ENCODE results near the gene CIITA.

DNA sequence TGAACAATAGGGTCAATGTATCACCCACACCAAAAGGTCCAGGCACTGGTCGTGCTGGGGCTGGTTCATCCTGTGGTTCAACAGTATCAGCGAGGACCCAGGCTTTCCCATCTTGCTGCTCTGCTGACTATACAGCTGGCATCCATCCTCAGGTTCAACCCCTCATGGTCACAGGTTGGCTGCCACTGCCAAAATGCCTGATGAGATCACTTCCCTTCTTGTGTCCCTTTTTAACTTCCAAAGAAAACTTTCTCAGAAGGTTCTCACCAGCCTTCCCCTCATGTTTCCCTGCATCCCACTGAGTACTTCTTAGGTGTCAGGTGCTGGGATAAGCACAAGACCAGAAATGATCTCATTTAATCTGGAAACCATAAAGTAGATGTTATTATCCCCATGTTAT lies 93.1 kb downstream of the CIITA start:
- TF ChIP-seq, protein P1, sequence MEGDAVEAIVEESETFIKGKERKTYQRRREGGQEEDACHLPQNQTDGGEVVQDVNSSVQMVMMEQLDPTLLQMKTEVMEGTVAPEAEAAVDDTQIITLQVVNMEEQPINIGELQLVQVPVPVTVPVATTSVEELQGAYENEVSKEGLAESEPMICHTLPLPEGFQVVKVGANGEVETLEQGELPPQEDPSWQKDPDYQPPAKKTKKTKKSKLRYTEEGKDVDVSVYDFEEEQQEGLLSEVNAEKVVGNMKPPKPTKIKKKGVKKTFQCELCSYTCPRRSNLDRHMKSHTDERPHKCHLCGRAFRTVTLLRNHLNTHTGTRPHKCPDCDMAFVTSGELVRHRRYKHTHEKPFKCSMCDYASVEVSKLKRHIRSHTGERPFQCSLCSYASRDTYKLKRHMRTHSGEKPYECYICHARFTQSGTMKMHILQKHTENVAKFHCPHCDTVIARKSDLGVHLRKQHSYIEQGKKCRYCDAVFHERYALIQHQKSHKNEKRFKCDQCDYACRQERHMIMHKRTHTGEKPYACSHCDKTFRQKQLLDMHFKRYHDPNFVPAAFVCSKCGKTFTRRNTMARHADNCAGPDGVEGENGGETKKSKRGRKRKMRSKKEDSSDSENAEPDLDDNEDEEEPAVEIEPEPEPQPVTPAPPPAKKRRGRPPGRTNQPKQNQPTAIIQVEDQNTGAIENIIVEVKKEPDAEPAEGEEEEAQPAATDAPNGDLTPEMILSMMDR (conservative IDR thresholded peaks at IDR 0.05) = no peak
- no peak for TF ChIP-seq ZFX (IDR thresholded peaks at IDR 0.05)

Data from C4-2B (cell line).